ENCODE measurements around the gene WDR81. TPM values are rescaled to one million over a fixed set of nuclear protein-coding genes. Genes with fewer than 3 reads are reported as not detected.

Gene WDR81
- total and polyA plus RNA-seq, 2 donors (not counting 3 experiments of a cell fraction or from before 2014, with no cell fraction given) = 10.4 to 17.3 TPM

- no peaks in the 10 kb centered on the region for H3K9me3 ChIP-seq (replicated peaks; ENCODE audit: control insufficient read depth, insufficient read depth, low read length)
- FAIRE-seq = no peak
- intact Hi-C loops (cut with micrococcal nuclease) = no loop called here
- no peaks in the 10 kb centered on the region for H4K20me1 ChIP-seq (replicated peaks; ENCODE audit: control insufficient read depth, extremely low read depth, insufficient read depth, low read length)
- no peaks in the 10 kb centered on the region for H3K36me3 ChIP-seq (ENCODE audit: control insufficient read depth in 2 of 2, extremely low read depth in 1 of 2, insufficient read depth in 2 of 2, low read length in 2 of 2)
- dilution Hi-C loops (cut with MboI; ENCODE audit: extremely low pct_ligation_motif_present, low sequenced_read_pairs) = no loop called here
- no peak within 1 kb of the TSS for H3K27ac ChIP-seq (ENCODE audit: insufficient read depth, low read depth, low read length)
- DNase-seq (ENCODE audit: low read depth, low spot score) = no peak
- no peaks in the 10 kb centered on the region for H3K9me1 ChIP-seq (replicated peaks; ENCODE audit: control insufficient read depth, extremely low read depth, insufficient read depth, low read length)
- H3K9ac ChIP-seq (replicated peaks; ENCODE audit: extremely low read depth, insufficient read depth, low read length) = no peak within 1 kb of the TSS
- CTCF ChIA-PET = interaction anchor here (0.7 to 1.9 kb wide), 3 partner anchors 10 to 41 kb away, joined by 3 to 8 read pairs (median 3); no protein-coding TSS in a partner anchor
- BruUV-seq (replicated peaks) = no TSS peak
- H3K4me3 ChIP-seq (replicated peaks in 1 of 3; ENCODE audit: insufficient read depth in 1 of 3, low read depth in 1 of 3, low read length in 3 of 3) = no peak within 1 kb of the TSS
- POLR2A ChIA-PET = no interaction called here
- H2AFZ ChIP-seq (ENCODE audit: low read depth, low read length) = no peak within 1 kb of the TSS
- H3K27me3 ChIP-seq (ENCODE audit: control insufficient read depth in 2 of 2, insufficient read depth in 2 of 2, low read length in 2 of 2) = no peaks in the 10 kb centered on the region
- H3K4me1 ChIP-seq (ENCODE audit: control insufficient read depth, extremely low read depth, insufficient read depth, low read length) = no peaks in the 10 kb centered on the region
- H3K4me2 ChIP-seq (ENCODE audit: insufficient read depth, low read length) = no peak within 1 kb of the TSS
- TF ChIP-seq MYC (IDR thresholded peaks at IDR 0.05; ENCODE audit: low read depth, low read length) (no peak), MAX (IDR thresholded peaks at IDR 0.05; ENCODE audit: insufficient read depth, insufficient read length) (no peak), CTCF (IDR thresholded peaks at IDR 0.05; ENCODE audit: extremely low read depth in 1 of 2, insufficient read depth in 1 of 2, low read depth in 1 of 2, low read length in 2 of 2) (no peak), GATA2 (IDR thresholded peaks at IDR 0.05; ENCODE audit: insufficient read depth, insufficient read length, low read depth, low read length) (no peak), EZH2 (IDR thresholded peaks at IDR 0.05; ENCODE audit: borderline replicate concordance, low read depth, low read length, severe bottlenecking) (no peak), JUN (IDR thresholded peaks at IDR 0.05; ENCODE audit: borderline replicate concordance, insufficient read depth, insufficient read length, low read depth) (no peak), POLR2A (IDR thresholded peaks at IDR 0.05; ENCODE audit: low read depth, low read length) (no peak), FOS (IDR thresholded peaks at IDR 0.05; ENCODE audit: borderline replicate concordance, insufficient read depth, low read length) (no peak), POLR2AphosphoS5 (IDR thresholded peaks at IDR 0.05; ENCODE audit: insufficient read depth, low read depth, low read length) (no peak)
- no peaks in the 10 kb centered on the region for H3K79me2 ChIP-seq (ENCODE audit: control insufficient read depth, insufficient read depth, low read length)
Observed at GRCh38 chr17:1742371-1743087, 18.0 kb downstream of the WDR81 start, which contains the start of gene SERPINF2. SERPINF2 (plus strand) TSS chr17:1742871; CDS start chr17:1744996, 2,125 bp downstream.

All from endothelial cell of umbilical vein (primary cell).